AG09319 (cell line): ENCODE data around the gene CCNL1.

Experiments
- DNase-seq: peaks from one replicate; pipeline ENCODE4 v3.0.0-alpha.2; 2010; ENCODE audit warnings: low read depth; ENCODE audit errors: extremely low read depth
- CTCF ChIP-seq: IDR thresholded peaks from 2 replicates; pipeline ENCODE4 v1.5.1; 2011; ENCODE audit warnings: low read depth, mild to moderate bottlenecking, inconsistent platforms, low read length, moderate library complexity

The CCNL1 gene

GRCh38 chr3:157136647-157137387 lies 23.1 kb downstream of the CCNL1 start:
- no peak for DNase-seq

GRCh38 chr3:157135671-157136396 lies 24.1 kb downstream of the CCNL1 start:
- peak; percentile 26 for TF ChIP-seq CTCF

More at GRCh38 chr3:157136647-157137387, 23.1 kb downstream of the CCNL1 start:
- TF ChIP-seq CTCF: no peak

GRCh38 chr3:157134620-157135191 lies 25.2 kb downstream of the CCNL1 start:
- no peak for TF ChIP-seq CTCF
- no peak for DNase-seq

More at GRCh38 chr3:157135671-157136396, 24.1 kb downstream of the CCNL1 start:
- DNase-seq: no peak

GRCh38 chr3:157133434-157134320 lies 26.3 kb downstream of the CCNL1 start:
- DNase-seq: no peak
- no peak for TF ChIP-seq CTCF

- DNase-seq: no peak
- no peak for TF ChIP-seq CTCF
Measured at GRCh38 chr3:157132936-157133335, 27.0 kb downstream of the CCNL1 start.

- no peak for TF ChIP-seq CTCF
- no peak for DNase-seq
Measured at GRCh38 chr3:157132341-157132740, 27.6 kb downstream of the CCNL1 start.
